Keratinocyte (primary cell): ENCODE measurements around the gene TRIM47.

Source experiments
- CTCF ChIP-seq, 3 experiments: IDR thresholded peaks in 1 of 3; conservative IDR thresholded peaks in 1 of 3; optimal IDR thresholded peaks in 1 of 3; 2 replicates in 2 of 3; 3 replicates in 1 of 3; pipeline versions ENCODE3 to v1.5.1; 2011; ENCODE audit warnings: low read length in 3 of 3, mild to moderate bottlenecking in 3 of 3, moderate library complexity in 2 of 3, control low read depth in 1 of 3, inconsistent platforms in 1 of 3; ENCODE audit not compliant: insufficient read depth in 2 of 3; ENCODE audit errors: extremely low read depth in 1 of 3
- EZH2 ChIP-seq: IDR thresholded peaks from one replicate; pipeline ENCODE4 v1.6.1; 2012; ENCODE audit warnings: inconsistent platforms, mild to moderate bottlenecking, low read length, moderate library complexity

GRCh38 chr17:75875940-75876189, 2.5 kb downstream of the TRIM47 start:
- TF ChIP-seq CTCF (optimal IDR thresholded peaks at IDR 0.05 in 1 of 3, IDR thresholded peaks at IDR 0.05 in 1 of 3, conservative IDR thresholded peaks at IDR 0.05 in 1 of 3; ENCODE audit: extremely low read depth in 1 of 3, insufficient read depth in 2 of 3, low read length in 3 of 3) (no peak), EZH2 (no peak)
